Astrocyte of the cerebellum (primary cell): ENCODE results near the gene ROPN1L.

Experiments
- DNase-seq: peaks from one replicate; pipeline ENCODE4 v3.0.0-alpha.2; 2011; ENCODE audit warnings: low read depth
- H3K4me3 ChIP-seq: 2 replicates; pipeline ENCODE4 v1.5.1; 2011; ENCODE audit warnings: mild to moderate bottlenecking, low read depth, low read length, moderate library complexity
- in situ Hi-C: cut with HindIII; loops from 2 replicates; pipeline ENCODE4 v1.10.0; 2017; ENCODE audit warnings: low sequenced_read_pairs
- TF ChIP-seq, protein P1 (sequence below): IDR thresholded peaks from 2 replicates; pipeline ENCODE4 v1.5.1; 2012; ENCODE audit warnings: low read length, low read depth, moderate library complexity, mild to moderate bottlenecking; ENCODE audit errors: missing control alignments

ROPN1L gene

DNA sequence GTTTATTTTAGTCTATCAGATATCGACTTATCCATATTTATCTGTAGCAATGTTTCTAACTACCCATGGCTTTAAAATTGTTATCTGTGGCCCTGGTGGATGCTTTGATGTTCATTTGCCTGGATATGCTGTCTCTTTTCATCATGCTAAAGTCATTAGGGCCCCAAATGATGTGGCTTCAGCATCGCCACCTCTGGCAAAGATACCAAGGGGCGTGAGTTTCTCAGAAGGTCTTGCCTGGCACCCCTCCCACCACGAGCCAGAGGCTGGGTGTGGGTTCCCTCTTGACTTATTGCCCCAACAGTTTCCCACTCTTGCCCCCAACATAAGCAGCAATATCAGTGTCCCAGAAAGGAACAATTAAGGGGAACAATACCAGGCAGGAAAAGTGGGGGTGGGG lies 5.4 kb downstream of the ROPN1L start:
- no peak for DNase-seq
- in situ Hi-C loops = no loop called here
- TF ChIP-seq, protein P1, sequence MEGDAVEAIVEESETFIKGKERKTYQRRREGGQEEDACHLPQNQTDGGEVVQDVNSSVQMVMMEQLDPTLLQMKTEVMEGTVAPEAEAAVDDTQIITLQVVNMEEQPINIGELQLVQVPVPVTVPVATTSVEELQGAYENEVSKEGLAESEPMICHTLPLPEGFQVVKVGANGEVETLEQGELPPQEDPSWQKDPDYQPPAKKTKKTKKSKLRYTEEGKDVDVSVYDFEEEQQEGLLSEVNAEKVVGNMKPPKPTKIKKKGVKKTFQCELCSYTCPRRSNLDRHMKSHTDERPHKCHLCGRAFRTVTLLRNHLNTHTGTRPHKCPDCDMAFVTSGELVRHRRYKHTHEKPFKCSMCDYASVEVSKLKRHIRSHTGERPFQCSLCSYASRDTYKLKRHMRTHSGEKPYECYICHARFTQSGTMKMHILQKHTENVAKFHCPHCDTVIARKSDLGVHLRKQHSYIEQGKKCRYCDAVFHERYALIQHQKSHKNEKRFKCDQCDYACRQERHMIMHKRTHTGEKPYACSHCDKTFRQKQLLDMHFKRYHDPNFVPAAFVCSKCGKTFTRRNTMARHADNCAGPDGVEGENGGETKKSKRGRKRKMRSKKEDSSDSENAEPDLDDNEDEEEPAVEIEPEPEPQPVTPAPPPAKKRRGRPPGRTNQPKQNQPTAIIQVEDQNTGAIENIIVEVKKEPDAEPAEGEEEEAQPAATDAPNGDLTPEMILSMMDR = no peak
- H3K4me3 ChIP-seq = no peak overlapping the region

DNA sequence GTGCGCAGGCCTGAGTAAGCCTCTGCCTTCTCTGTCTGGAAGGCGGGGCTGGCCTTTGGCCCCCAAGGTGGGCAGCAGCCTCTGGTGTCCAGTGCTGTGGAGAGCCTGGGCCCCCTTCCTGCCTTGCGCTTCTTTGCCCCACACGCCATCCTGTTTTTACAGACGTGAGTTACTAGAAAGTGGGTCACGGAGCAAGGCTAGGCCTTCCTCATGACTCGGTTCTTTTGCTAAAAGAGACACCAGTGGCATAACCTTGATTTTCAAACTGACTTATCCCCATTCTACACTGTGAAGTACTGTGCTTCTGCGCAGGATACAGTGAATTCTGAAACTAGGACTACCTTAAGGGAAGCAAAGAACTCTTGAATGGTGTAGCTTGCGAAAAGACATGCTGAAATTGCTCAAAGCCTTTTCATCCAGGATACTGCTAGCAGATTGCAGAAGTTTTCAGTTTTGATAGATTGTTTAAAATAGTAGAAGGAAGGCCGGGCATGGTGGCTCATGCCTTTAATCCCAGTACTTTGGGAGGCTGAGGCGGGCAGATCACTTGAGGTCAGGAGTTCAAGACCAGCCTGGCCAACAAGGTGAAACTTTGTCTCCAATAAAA lies 7.2 kb downstream of the ROPN1L start:
- DNase-seq = no peak
- H3K4me3 ChIP-seq = no peak overlapping the region
- TF ChIP-seq, protein P1 = no peak
- in situ Hi-C loops = no loop called here

DNA sequence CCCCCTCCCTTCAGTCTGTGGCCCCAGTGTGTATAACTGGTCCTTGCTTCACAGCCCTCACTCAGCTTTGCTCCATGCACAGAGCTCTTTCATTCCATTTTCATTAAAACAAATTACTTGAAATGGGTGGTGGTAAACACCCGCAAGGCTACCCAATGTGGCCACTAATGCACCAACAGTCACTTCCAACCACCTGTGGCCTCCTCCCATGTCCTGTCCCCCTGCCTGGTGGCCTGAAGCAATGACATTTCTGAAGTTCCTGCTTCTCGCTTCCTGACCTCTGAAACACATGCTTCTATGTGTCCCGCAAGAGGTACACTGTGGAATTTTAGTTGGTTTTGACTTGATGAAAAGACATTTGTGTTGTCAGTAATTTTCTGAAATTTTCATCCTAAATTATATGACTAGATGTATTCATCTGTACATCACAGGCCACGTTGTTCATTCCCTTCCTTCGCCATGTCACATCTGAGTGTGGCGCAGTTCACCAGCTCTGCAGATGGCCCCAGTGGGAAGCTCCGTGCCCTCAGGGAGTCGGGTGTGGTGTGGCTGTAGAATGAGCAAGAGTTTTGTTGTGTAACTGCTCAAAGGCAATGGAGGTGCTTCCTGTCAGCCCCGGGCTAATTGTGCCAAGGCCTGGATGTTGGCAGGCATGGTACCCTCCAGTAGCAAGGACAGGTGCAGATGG lies 9.6 kb downstream of the ROPN1L start:
- in situ Hi-C loops = loop anchor here (5.0 to 25.0 kb wide), 3 partner anchors 176 to 411 kb away; no protein-coding TSS in a partner anchor
- TF ChIP-seq, protein P1 = no peak
- DNase-seq = no peak
- H3K4me3 ChIP-seq = no peak overlapping the region

DNA sequence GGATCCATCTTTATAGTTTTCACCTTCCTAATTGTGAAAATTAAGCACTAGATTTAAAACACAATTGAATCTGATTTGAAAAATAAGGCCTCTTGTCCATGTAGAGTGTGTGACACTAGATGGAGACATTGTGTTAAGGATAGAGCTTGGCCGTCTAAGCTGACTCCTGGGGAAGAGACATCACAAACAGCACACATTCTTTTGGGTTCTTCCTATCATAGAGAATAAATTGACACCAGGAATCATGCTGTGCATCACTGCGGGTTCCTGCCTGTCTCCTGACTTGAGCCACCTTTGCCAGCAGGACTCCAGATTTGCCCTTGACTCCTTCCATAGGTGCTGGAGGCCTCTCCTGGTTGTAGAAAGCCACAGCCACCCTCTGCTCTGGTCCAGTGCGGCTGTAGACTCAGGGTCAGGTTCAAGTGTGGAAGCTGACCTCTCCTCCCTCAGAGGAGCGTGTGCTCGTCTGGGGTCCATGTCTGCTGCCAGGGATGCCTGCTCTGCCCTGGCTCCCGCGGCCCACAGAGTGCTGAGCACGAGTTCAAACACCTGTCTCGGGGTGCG lies 11.2 kb downstream of the ROPN1L start:
- TF ChIP-seq, protein P1 = peak; percentile 71
- peak; percentile 83 for DNase-seq
- in situ Hi-C loops = loop anchor here (5.0 to 25.0 kb wide), 3 partner anchors 174 to 409 kb away; no protein-coding TSS in a partner anchor
- no peak overlapping the region for H3K4me3 ChIP-seq

DNA sequence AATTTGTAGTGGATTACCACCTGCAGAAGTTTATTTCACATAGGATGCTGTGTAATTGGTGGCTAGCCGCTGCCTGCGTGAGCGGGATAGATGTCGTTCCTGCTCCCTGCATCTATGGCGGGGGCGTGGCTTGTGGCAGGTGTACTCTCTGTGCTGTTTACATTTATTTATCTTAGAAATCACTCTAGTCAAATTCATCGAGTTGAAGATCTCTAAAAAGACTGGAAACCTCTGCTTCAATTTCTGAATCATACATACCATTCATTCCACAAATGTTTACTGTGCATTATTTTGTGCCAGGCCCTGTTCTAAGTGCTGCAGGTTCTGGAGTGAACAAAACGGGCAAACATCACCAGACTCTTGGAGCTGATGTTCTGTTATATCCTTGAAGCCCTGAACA lies 11.9 kb downstream of the ROPN1L start:
- H3K4me3 ChIP-seq = no peak overlapping the region
- DNase-seq = no peak
- TF ChIP-seq, protein P1 = no peak
- in situ Hi-C loops = loop anchor here (5.0 to 25.0 kb wide), 3 partner anchors 174 to 409 kb away; no protein-coding TSS in a partner anchor

DNA sequence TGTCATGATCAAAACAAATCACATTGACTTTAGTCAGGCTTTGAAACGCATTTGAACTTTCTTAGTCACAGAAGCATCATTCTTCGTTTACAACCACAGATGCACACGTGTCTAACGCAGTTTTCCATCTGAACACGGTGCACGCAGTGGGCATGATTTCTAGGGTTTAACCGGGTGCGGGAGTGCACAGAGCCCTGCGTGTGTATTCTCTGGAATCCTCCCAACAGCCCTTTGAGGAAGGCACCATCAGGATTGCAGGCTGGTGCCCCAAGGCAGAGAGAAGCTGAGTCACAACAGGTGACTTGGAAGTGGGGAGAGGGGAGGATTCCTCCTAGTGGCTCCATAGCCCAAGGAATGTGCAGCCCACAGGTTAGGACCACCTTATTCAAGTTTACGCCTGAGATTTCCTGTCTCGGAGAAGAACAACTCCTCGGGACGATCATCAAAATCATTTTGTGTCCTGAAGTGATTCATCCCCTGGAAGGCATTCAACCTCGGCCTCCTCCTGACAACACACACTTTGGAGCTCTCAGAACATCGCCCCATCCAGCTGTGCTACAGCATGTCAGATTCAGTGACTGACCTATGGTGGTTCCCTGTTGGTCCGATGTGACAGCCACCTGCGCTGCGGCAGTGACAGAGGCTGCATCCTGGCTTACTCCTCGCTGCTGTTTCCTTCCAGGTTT lies 13.1 kb downstream of the ROPN1L start:
- no peak overlapping the region for H3K4me3 ChIP-seq
- TF ChIP-seq, protein P1 = no peak
- in situ Hi-C loops = loop anchor here (5.0 to 25.0 kb wide), 3 partner anchors 173 to 408 kb away; no protein-coding TSS in a partner anchor
- DNase-seq = peak; percentile 53
